Ramos (cell line): ENCODE results near the gene MMP13.
"Not testable (repeated sequence)": the region's sequence is repeated elsewhere in the genome, so short reads cannot be mapped to it uniquely, and the experiment has no call there.

Source experiments
- in situ Hi-C: fragments of 300-500 bp; cut with MboI; formaldehyde crosslinking; loops from one replicate; pipeline ENCODE4 v1.14.3; 2022; ENCODE audit warnings: low sequenced_read_pairs; ENCODE audit not compliant: unreplicated experiment

Gene MMP13

GRCh38 chr11:102905848-102906247 is 49.7 kb downstream of the MMP13 start:
- in situ Hi-C loops, result not testable (repeated sequence)

DNA sequence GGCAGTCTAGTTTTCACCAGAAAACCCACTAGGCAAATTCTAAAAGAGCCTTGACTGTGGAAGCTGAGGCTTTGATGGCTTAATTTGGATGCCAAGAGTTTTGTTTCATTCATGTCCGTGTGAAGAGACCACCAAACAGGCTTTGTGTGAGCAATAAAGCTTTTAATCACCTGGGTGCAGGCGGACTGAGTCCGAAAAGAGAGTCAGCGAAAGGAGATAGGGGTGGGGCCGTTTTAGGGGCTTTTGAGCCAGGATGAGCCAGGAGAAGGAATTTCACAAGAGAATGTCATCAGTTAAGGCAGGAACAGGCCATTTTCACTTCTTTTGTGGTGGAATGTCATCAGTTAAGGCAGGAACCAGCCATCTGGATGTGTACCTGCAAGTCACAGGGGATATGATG is 51.6 kb downstream of the MMP13 start:
- in situ Hi-C loops, result not testable (repeated sequence)

DNA sequence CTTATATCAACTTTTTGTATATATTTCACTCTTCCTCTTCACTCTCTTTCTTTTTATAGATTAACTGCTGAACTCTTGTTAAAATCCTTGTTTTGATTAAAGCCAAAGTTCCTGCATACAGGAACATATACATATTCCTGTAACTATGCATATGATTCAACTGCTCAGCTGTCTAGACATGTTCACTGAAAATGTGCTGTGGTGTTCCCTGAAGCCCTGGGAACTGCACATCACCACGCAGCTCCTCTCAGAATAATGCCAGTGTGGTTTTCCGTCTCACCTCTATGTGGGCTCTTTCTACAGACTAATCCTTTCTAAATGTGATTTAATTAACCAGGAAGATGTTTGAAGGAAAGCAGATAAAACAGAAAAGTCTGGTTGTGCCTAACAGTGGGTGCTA is 55.2 kb downstream of the MMP13 start:
- in situ Hi-C loops, result no loop called here
